Measurements from ENCODE around the gene ALDH1A2.
"Not testable (repeated sequence)": the region's sequence is repeated elsewhere in the genome, so short reads cannot be mapped to it uniquely, and the experiment has no call there.

Gene ALDH1A2

DNA sequence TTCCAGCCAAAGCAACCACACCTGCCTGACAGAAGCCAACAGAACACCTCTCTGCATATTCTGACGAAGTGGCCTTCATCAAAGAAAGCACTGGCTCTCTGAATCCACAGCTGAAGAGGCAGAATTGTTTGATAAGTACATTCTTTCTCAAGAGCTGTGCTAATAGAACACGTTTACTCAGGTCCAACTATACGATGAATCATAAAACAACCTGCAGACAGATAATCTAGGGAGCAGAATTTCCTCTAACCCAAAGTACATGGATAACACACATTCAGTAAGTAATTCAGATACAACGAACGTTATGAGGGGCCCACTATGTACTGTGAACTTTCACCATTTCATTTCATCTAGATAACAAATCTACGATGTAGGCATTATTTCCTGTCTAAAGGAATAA is 25.4 kb downstream of the ALDH1A2 start:
- no peak for DNase-seq (ENCODE audit: low spot score)

DNA sequence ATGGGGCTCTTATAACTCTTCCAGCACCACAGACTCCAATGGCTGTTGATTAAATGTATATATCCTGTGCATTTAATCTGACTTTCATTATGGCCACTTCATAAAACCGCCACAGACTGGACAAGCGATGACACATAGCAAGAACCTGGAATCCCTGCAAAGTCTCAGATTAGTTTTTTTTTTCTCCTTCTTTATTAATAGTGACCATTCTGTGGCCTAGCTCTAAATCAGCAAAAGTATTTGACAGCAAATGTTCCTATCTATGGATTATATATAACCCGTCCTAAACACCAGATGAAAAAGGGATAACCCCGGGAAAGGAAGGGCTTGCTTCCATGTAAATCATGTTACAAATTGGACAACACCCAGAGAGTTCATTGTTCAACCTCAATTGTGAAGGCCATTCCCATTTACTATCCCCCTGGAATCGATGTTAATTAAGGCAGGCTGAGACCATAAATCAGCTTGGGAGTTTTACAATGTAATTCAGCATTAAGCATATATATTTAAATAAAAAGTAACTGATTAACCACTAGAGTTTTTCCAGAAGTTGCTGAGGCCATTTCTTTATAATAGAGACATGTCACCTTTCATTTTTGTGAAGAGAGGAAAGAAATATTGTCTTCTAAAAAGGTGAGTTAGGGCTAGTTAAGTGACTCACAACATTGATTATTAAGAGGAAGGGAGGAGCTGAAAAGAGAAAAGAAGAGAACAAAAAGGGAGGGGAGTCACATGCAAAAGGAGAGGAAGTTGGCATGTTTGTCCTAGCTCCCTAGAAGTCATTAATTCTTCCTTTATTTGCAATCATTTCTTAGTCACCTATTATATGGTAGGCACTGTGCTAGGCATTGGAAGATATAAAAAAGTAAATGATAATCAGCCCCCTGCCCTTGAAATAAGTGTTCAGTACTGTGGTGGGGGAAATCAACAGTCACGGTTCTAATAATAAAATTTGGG is 26.2 kb downstream of the ALDH1A2 start:
- DNase-seq (ENCODE audit: low spot score) = no peak

DNA sequence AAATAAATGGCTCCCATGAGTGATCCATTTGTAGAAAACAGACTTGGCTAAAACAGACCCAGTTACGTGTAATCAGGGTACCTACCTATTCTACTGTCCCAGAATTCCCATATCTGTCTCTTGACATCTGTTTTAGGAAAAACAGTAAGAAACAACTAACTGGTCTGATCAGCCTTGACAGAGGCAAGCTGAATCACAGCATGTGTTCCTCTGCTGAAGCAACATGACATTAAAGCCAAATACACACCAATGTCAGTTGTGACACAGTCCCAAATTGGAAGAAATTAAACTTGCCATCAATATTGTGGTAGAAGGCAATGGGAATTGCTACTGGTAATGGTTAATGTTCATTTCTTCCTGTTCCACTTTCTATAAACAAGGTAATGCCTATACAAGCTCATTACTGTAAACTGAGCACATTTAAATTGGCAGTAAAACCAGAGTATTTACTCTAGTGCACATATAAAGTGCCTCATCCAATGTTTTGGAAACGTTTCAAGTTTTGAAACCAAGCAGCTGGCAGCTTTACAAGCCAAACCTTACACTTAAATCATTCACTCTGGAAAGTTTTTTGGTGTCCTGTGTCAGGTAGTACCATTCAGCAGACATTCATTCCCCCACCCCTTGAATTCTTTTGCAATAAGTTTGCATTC is 27.0 kb downstream of the ALDH1A2 start:
- no peak for DNase-seq (ENCODE audit: low spot score)

DNA sequence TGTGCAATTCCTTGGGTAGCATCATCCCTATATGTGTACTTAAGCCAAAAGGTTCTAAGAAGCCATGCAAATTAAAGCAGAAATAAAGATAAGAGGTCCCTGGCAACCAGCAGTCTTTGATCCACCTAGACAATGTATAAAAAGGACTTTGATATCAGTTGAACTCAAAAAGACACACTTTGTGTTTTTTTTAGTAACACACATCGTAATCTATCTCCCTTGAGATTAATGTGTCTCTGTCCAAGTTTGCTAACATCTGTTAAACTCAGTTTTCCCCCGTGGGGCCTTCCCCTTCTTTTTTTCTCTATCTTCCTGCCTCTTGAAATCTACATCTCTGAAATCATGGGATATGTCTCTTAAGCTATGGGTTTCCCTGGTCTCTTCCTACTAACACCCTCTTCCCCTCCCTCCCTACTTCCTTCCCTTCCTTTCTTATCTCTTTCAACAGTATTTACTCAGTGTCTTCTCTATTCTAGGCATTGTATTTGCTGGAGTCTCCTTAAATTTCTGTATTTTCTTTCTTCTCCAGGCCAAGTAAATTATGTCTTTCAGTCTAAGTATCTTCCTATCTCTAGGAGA is 27.7 kb downstream of the ALDH1A2 start:
- DNase-seq (ENCODE audit: low spot score) = no peak

DNA sequence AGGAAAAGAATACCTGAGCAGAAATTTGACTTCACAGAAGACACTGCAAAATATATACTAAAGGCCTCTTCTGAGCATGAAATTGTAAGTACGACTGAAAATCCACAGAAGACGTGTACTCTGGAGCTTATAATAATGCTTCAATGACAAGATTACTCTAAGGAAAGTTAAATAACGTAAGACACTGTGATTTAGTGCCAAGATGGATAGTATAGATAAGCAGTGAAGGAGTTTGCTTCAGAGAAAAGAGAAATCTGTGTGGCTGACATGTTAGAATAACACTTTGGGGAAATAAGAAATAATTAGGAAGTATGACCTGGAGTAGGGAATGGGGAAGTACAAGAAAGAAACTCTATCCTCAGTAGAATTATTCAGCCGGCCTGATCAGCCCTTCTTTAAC is 28.9 kb downstream of the ALDH1A2 start:
- no peak for DNase-seq (ENCODE audit: low spot score)

DNA sequence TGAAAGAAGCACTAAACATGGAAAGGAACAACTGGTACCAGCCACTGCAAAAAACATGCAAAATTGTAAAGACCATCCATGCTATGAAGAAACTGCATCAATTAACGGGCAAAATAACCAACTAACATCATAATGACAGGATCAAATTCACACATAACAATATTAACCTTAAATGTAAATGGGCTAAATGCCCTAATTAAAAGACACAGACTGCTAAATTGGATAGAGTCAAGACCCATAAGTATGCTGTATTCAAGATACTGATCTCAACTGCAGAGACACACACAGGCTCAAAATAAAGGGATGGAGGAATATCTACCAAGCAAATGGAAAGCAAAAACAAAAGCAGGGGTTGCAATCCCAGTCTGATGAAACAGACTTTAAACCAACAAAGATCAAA is 37.1 kb downstream of the ALDH1A2 start:
- DNase-seq (ENCODE audit: low spot score) = not testable (repeated sequence)

DNA sequence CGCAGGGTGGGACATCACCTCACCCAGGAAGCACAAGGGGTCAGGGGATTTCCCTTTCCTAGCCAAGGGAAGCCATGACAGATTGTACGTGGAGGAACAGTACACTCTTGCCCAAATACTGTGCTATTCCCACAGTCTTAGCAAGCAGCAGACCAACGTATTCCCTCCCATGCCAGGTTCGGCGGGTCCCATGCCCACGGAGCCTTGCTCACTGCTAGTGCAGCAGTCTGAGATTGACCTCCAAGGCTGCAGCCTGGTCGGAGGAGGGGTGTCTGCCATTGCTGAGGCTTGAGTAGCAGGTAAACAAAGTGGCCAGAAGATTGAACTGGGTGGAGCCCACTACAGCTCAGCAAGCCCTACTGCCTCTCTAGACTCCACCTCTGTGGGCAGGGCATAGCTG is 39.0 kb downstream of the ALDH1A2 start:
- DNase-seq (ENCODE audit: low spot score) = no peak

DNA sequence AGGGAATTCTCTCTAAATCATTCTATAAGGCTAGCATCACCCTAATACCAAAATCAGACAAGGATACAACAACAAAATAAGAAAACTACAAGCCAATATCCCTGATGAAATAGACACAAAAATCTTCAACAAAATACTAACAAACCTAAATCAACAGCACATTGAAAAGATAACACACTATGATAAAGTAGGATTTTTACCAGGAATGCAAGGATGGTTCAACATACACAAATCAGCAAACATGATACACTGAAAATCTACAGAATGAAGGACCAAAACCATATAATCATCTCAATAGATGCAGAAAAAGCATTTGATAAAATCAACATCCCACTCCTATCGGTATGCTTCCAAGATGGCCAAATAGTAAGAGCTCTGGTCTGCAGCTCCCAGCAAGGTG is 39.5 kb downstream of the ALDH1A2 start:
- no peak for DNase-seq (ENCODE audit: low spot score)

DNA sequence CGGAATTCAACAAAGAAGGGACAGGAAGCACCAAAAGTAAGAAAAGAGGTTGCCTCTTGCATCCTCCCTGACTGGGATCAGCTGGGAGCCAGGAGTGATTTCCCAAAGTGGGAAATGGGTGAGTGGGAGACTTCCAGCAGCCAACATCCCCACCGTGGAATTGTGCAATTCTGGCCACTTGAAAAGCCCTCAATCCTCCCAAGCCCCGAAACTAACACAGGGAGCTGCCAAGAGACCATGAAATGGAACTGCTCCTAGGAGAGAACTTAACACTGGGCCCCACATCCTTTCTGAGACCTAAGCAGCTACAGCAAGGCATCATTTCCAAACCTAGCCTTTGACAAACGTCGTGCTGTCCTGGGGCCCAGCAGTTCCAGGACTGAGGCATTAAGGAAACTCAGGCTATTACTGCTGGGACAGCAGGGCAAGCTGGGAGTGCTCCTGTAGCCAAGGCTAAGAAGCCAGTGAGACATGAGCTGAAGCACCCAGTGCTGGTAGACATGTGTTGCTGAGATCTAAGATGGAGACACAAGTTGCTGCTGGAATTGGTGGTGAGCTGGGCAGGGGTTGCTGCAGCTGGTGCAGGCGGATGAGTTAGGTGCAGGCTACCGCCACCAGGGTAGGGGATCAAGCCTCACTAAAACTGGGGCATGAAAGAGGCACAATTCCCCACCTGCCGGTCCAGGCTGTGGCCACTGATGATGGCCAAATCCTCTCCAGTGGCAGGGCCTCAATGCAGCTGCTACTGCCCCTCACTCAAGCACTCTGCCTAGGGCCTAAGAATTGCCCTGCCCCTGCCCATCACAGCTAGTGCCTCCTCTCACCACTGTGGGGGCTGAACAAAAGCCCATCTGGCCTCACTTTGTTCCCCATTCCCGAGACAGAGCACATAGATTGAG is 43.9 kb downstream of the ALDH1A2 start:
- DNase-seq (ENCODE audit: low spot score) = no peak

DNA sequence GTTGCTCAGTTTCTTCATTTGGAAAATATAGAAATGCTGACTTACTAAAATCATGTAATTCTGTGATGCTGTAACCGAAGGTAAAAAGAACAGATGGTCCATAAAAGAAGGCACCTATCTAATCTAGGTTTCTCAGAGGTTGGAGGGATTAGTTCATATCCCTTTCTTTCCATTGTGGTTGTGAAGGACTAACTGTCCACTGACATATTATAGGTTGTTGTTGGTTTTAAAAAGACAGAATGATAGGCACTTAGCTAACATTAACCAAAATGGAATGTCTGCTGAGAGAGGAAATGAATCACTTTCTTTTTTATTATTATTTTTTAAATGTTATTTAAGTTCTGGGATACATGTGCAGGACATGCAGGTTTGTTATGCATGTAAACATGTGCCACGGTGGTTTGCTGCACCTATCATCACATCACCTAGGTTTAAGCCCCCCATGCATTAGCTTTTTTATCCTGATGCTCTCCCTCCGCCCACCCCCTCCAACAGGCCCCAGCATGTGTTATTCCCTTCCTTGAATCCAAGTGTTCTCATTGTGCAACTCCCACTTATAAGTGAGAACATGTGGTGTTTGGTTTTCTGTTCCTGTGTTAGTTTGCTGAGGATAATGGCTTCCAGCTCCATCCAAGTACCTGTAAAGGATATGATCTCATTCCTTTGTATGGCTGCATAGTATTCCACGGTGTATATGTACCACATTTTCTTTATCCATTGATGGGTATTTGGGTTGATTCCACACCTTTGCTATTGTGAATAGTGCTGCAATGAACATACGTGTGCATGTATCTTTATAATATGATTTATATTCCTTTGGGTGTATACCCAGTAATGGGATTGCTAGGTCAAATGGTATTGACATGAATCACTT is 45.8 kb downstream of the ALDH1A2 start:
- peak; percentile 19 for DNase-seq (ENCODE audit: low spot score)

DNA sequence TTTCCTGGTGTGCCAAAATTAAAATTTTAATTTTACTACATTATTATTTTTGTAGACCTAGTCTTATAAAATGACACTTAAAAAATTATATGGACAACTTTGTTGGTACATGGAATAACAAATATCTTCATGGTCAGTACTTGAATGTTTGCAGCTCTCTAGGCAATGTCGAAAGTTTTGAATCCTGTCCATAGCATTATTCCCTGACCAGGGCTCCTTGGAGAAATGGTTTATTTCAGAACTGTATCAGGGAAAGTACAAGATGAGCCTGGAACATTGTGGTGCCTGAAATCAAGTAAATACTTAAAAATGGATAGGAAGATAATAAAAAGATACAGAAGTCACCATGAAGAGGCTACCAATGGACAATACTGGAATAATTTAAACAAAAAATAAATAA is 47.6 kb downstream of the ALDH1A2 start:
- no peak for DNase-seq (ENCODE audit: low spot score)

DNA sequence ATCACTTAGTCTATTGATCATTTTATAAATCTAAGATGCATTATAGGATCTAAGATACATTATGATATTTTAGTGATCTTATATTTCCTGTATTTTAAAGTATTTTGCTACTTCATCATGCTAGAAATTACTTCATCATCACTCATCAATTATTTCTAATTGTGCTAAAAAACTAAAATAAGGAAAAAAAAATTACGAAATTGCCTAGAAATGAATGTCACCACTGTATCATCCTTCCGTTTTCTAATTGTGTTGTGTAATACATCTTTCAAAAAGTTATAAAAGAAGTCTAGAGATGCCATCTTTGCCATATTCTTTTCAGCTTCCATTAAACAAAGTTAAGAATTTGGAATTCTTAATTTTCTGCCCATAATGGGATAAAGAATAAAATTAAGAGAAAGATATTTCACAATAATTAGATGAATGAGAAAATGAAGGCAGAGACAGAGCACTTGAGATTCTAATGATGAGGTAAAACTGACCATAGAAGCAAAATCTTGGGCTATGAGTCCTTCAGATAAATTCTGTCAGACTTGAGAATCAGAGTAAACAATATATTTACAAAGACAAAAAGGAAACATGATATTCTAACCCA is 48.8 kb downstream of the ALDH1A2 start:
- no peak for DNase-seq (ENCODE audit: low spot score)

DNA sequence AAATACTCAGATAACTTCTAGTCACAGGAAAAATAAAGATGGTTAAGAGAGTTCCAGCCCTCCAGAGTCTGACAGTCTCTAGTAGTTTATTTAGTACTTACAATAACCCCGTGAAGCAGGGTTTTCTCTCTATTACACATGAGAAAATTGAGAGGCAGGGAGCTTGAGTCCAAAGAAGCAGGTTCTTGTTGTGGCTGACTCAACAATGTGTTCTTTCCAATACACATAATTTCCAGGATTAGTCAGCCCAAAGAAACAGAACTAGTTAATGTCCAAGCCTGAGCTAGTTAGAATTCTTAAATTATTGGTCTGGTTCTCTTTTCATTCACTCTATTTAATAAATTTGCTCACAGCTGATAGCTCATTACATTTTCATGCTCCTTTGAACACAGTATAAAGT is 49.9 kb downstream of the ALDH1A2 start:
- DNase-seq (ENCODE audit: low spot score) = peak; percentile 17

DNA sequence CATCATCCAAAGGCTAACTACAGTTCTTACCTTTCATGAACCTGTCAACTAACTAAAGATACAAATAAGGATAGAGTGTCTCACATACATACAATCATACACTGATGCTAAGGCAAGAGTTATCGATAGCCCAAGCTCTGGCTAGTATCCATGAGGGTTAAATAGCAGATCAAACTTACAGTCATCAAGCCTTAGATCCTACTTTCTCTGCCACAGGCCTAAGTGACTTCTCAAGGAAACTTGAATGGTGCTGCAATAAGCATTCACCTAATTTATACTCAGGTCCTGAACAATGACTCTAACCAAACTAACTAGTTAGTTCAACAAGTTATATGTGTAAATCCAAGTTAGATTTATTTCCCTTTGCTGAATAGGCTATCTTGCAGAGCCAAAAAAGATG is 51.0 kb downstream of the ALDH1A2 start:
- no peak for DNase-seq (ENCODE audit: low spot score)

DNA sequence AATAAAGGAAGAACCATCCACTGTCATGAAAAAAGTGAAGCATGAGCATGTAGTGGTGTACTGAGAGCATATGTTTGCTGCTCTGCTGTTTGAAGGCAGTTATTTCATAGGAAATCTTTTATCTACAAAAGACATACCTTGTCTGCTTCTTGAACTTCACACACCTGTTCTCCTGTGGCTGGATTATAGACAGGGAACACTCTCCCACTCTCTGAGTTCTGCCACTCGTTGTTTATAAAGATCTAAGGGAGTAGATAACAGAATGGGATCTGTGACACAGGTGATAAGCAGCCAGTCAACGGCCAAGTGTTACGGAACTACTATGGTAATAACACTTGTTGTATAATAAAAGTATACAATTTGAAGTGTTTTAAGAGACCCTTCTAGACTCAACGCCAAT is 51.5 kb downstream of the ALDH1A2 start:
- DNase-seq (ENCODE audit: low spot score) = no peak

DNA sequence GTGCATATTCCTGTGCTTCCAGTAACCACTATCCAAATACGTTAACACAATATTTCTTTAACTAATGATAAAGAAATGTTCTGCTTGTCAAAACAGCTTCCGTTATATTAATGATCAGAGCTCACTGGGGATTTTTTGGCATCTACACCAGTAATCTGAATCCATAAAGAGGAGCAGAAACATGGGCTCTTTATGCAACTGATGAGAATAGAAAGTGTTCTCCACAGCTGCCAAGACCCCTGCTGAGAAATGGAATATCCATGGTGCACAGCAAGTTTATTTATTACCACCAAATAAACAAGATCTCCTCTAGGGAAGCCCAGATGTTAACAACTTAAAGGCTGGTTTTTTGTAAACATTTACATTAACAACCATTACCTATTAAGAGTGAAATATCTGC is 54.5 kb downstream of the ALDH1A2 start:
- DNase-seq (ENCODE audit: low spot score) = no peak

DNA sequence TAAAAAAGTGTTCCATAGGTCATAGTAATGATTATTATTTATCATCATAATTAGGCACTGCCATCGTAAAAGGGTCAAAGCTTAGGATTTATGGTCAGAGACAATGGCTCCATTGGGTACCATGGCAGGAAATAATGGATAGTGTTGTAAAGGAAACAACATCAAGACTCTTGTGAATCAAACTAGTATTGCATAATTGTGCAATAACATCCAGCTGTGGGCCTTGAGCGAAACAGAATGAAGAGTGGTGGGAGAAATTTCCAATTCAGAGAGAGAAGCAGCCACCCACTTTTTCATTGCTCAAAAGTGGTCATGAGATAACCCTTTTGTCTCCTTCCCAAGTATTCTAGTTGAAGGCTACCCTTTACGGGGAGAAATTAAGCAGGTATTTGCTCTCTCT is 61.7 kb downstream of the ALDH1A2 start:
- no peak for DNase-seq (ENCODE audit: low spot score)

DNA sequence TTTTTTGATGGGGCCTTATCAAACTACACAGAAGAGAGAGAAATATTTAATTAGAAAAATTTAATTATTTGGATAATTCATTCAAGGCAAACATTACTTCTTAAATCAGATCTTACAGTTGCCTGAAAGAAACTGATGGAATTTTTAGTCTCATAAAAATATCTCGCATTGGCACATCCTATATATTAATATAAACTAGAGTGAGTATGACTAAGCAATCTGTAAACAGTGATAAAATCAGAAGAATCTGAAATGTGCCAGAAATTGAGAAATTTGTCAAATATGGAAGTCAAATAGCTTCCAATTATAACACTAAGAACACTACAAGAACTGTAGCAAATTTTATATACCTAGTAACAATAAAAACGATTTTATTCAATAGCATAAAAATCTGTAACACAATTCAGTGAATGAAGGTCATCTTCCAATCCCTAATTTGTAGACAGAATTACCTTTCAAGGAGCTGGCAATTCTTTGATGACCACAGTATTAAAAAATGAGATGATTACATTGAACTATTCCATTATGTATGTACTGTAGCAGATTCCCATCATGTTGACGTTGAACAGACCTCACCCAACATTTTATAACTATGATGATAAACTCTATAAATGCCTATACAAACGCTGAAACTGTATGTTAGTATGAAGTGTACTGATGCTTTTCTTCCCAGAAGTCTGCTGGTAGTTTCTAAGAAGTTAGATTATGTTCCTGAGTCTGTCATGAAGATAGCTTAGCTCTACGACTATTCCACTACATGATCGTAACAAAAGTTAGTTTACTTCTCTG is 63.0 kb downstream of the ALDH1A2 start:
- DNase-seq (ENCODE audit: low spot score) = no peak

DNA sequence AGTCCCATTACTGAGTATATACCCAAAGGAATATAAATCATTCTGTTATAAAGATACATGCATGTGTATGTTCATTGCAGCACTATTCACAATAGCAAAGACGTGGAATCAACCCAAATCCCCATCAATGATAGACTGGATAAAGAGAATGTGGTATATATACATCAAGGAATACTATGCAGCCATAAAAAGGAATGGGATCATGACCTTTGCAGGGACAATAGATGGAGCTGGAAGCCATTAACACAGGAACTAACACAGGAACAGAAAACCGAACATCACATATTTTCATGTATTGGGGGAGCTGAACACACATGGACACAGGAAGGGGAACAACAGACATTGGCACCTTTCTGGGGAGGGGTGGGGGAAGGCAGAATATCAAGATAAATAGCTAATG is 65.8 kb downstream of the ALDH1A2 start:
- not testable (repeated sequence) for DNase-seq (ENCODE audit: low spot score)

DNA sequence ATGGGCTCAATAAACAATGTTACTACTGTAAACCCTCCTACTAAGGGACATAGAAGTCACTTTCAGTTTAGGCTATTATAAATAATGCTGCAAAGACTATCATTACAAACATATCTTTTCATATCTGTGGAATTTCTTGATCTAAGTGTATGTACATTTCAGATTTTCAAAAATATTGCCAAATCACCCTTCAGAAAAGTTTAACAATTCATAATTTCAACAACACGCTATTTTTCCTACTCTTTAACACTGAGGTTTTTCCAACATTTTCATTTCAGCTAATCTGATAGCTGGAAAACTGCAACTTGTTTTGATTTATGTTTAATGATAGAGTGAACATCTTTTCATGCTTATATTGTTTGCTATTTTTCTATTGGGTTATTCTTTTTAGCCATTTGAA is 69.0 kb downstream of the ALDH1A2 start:
- no peak for DNase-seq (ENCODE audit: low spot score)
